Activated effector memory CD4-positive, alpha-beta T cell treated with Interleukin-2 at 50 U/mL for 16 hours (primary cell): ENCODE data around the gene ST6GAL1.
"Not testable (repeated sequence)": the region's sequence is repeated elsewhere in the genome, so short reads cannot be mapped to it uniquely, and the experiment has no call there.

Source experiments
- DNase-seq: peaks from one replicate; pipeline ENCODE4 v3.0.0-alpha.2; 2020

Gene ST6GAL1

GRCh38 chr3:186997473-186997939 is 67.2 kb downstream of the ST6GAL1 start:
- DNase-seq = no peak

- DNase-seq = no peak
These were observed 68.6 kb downstream of the ST6GAL1 start for GRCh38 chr3:186998937-186999368.

- DNase-seq = no peak
These were observed 70.4 kb downstream of the ST6GAL1 start for GRCh38 chr3:187000711-187001151.

GRCh38 chr3:187002915-187003314 is 72.6 kb downstream of the ST6GAL1 start:
- DNase-seq = no peak

- DNase-seq = no peak
These were observed 75.6 kb downstream of the ST6GAL1 start for GRCh38 chr3:187005827-187006481.

GRCh38 chr3:187006864-187007630 is 76.7 kb downstream of the ST6GAL1 start:
- no peak for DNase-seq

- not testable (repeated sequence) for DNase-seq
These were observed 80.1 kb downstream of the ST6GAL1 start for GRCh38 chr3:187010382-187010781.

- no peak for DNase-seq
These were observed 81.6 kb downstream of the ST6GAL1 start for GRCh38 chr3:187011915-187012314.

- no peak for DNase-seq
These were observed 82.3 kb downstream of the ST6GAL1 start for GRCh38 chr3:187012609-187013051.

GRCh38 chr3:187013159-187013716 is 82.9 kb downstream of the ST6GAL1 start:
- DNase-seq = no peak

- no peak for DNase-seq
These were observed 84.1 kb downstream of the ST6GAL1 start for GRCh38 chr3:187014417-187014864.

- no peak for DNase-seq
These were observed 85.7 kb downstream of the ST6GAL1 start for GRCh38 chr3:187015903-187016638.

- no peak for DNase-seq
These were observed 86.5 kb downstream of the ST6GAL1 start for GRCh38 chr3:187016639-187017345.

GRCh38 chr3:187017511-187018230 is 87.3 kb downstream of the ST6GAL1 start:
- DNase-seq = no peak

- DNase-seq = no peak
These were observed 89.3 kb downstream of the ST6GAL1 start for GRCh38 chr3:187019542-187020072.

- no peak for DNase-seq
These were observed 90.0 kb downstream of the ST6GAL1 start for GRCh38 chr3:187020376-187020775.

- DNase-seq = no peak
These were observed 91.5 kb downstream of the ST6GAL1 start for GRCh38 chr3:187021748-187022402.

- no peak for DNase-seq
These were observed 92.2 kb downstream of the ST6GAL1 start for GRCh38 chr3:187022403-187023029.

- not testable (repeated sequence) for DNase-seq
These were observed 93.0 kb downstream of the ST6GAL1 start for GRCh38 chr3:187023340-187023739.

- no peak for DNase-seq
These were observed 94.4 kb downstream of the ST6GAL1 start for GRCh38 chr3:187024536-187025226.
